GM12872 (cell line): ENCODE measurements around the gene RPS6KA2.

Experiments
- TF ChIP-seq, protein P1 (sequence below): IDR thresholded peaks from 3 replicates; pipeline ENCODE4 v1.5.1; 2011; ENCODE audit warnings: low read depth, mild to moderate bottlenecking, low read length, moderate library complexity; ENCODE audit not compliant: insufficient read depth

The RPS6KA2 gene

DNA sequence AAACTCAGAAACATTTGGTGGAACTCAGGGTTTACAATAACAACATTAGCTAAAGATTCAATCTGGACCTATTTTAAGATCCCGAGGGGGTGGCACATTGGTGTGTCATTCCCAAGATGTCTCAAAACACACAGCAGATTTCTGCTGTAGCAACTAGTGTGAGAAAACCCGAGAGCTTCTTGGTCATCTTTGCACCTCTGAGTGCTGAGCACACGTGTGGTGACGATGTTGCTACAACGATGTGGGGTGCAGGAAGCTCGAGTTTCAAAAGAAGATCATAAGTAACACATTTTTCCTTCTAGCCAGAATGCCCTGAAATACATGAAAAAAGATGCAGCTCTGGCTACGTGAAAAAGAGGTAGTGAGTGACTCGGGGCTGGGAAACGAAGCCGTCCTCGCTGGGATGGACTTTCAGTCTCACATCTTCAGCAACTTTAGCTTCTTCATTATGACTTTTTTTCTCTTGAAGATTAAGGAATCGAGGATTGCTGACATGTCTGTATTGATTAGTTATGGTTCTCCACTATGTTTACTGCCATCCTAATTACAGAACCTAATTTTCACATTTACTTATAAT is 42.1 kb downstream of the RPS6KA2 start:
- TF ChIP-seq, protein P1, sequence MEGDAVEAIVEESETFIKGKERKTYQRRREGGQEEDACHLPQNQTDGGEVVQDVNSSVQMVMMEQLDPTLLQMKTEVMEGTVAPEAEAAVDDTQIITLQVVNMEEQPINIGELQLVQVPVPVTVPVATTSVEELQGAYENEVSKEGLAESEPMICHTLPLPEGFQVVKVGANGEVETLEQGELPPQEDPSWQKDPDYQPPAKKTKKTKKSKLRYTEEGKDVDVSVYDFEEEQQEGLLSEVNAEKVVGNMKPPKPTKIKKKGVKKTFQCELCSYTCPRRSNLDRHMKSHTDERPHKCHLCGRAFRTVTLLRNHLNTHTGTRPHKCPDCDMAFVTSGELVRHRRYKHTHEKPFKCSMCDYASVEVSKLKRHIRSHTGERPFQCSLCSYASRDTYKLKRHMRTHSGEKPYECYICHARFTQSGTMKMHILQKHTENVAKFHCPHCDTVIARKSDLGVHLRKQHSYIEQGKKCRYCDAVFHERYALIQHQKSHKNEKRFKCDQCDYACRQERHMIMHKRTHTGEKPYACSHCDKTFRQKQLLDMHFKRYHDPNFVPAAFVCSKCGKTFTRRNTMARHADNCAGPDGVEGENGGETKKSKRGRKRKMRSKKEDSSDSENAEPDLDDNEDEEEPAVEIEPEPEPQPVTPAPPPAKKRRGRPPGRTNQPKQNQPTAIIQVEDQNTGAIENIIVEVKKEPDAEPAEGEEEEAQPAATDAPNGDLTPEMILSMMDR: no peak

DNA sequence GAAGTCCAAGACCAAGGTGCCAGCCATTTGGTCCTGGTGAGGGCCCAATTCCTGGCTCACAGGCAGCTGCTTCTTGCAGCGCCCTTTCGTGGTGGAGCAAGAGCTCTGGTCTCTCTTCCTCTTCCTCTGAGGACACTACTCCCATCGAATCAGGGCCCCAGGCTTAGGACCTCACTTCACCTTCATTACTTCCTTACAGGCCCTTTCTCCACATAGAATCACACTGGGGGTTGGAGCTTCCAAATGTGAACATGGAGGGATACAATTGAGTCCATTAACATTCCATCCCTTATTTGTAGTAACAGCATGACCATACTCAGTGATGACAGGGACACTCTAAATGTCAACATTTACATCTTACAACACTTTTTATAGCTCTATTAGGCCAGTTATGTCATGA is 42.9 kb downstream of the RPS6KA2 start:
- TF ChIP-seq, protein P1: no peak

DNA sequence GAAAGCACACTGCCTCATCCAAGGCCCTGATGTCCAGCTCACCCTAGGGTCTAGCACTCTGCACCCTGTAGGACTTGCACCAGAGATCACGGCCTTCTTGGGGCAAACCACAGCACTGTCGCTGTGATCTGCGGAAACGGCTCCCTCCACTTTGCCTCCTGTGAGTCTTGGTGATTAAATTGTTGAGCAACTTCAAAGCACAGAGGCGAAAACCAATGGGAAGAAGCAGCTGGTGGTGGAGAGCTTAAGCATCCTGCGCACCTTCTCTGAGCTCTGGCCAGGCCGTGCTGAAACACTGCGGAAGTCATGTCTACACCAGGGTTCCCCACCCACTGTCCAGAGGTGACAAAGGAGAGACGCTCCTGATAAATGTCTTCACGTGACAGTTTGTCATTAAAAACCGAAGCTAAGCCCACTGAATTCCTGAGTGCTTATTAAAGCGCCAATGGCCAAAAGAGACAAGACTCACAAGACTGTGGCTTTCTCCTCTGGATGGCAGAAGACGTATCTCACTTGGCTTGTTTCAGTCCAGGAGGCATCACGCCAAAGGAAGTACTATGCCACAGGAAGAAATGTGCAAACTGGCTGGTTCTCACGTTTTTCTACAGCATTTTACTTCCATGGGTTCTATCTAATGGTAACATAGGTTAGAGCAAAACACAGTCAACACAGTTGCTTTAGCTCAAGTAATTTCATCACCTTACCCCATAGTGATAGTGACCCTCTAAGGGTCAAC is 43.7 kb downstream of the RPS6KA2 start:
- TF ChIP-seq, protein P1: no peak

DNA sequence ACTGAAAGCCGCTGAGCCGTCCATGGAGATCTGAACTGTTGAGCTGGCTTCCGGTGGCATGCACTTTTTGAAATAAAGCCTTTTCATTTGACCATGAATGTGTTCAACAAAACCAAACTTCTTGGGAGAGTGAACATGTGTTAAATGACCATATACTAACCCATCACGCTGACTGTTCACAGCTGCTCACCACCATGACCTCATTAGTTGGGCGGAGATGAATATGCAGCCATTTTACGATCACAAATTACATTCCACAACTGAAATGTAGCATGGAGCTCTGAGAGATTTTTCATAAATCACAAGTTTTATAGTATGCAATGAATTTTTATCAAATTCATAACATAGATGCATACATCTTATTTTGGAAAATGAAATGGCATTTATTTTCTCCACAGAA is 44.8 kb downstream of the RPS6KA2 start:
- TF ChIP-seq, protein P1: no peak

DNA sequence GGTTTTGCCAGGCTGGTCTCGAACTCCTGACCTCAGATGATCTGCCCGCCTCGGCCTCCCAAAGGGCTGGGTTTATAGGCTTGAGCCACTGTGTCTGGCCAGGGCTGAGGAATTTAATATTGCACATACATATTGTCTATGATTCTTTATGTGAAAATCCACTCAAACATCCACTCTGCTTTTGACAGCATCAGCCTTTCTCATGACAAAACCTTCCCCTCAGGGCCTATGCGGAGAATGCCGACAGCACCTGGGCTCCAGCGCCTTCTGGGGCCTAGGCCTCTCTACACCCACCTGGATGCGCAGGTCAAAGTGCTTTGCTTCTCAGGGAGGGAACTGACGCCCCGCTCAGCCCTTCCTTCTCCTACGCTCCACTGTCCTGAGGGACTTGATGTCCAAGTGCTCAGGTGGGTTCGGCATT is 46.0 kb downstream of the RPS6KA2 start:
- TF ChIP-seq, protein P1: no peak

DNA sequence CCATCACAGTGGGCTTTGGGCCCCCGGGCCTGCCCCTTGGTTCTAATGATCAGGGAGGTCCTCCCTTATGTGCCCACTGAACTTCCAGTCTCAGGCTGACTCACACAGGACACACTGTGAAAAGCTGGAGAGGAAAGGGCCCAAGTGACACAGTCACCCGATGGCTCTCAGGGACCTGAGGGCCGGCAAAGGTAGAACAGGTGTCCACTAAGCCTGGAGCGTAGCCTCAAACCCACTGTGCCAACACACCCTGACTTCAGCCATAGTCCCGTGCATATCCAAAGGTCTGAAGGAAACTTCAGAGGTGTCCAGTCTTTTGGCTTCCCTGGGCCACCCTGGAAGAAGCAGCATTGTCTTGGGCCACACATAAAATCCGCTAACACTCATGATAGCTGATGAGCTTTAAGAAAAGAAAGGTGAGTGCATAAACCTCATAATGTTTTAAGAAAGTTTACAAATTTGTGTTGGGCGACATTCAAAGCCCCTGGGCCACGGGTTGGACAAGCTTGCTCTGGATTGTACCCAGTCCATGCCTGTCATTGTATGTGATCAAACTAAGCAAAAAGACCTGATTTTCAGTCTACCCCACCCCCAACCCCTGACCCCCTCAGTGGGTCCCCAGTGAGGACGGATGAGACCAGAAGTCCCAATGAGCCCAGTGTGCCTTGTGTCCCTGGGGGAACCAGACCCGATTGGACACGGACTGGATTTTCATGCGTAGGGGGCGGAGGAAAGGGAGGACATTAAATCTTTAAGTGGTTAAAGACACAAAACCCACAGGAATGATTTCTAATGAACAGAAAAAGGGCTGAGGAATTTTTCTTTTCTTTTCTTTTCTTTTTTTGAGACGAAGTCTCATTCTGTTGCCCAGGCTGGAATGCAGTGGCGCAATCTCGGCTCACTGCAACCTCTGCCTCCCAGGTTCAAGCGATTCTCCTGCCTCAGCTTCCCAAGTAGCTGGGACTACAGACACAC is 46.7 kb downstream of the RPS6KA2 start:
- TF ChIP-seq, protein P1: no peak
